GM21423 (cell line): Measurements from ENCODE around the gene DTX4.

Experiments used
- ATAC-seq: cut with Tn5 transposase; IDR thresholded peaks from one replicate; pipeline ENCODE4 v1.9.1; 2021; ENCODE audit warnings: mild to moderate bottlenecking, moderate library complexity; ENCODE audit not compliant: unreplicated experiment

DTX4 gene

GRCh38 chr11:59216641-59217564 is 45.0 kb downstream of the DTX4 start:
- peak; percentile 88 for ATAC-seq

- no peak for ATAC-seq
Observed at GRCh38 chr11:59218319-59218718, 46.4 kb downstream of the DTX4 start.

GRCh38 chr11:59218893-59219292 is 47.0 kb downstream of the DTX4 start:
- no peak for ATAC-seq

- no peak for ATAC-seq
Observed at GRCh38 chr11:59219836-59220235, 47.9 kb downstream of the DTX4 start.

GRCh38 chr11:59221441-59221840 is 49.5 kb downstream of the DTX4 start:
- no peak for ATAC-seq

- ATAC-seq, result no peak
Observed at GRCh38 chr11:59222464-59223060, 50.6 kb downstream of the DTX4 start.

GRCh38 chr11:59223177-59223576 is 51.2 kb downstream of the DTX4 start:
- no peak for ATAC-seq

- ATAC-seq, result no peak
Observed at GRCh38 chr11:59223611-59224010, 51.7 kb downstream of the DTX4 start.

- ATAC-seq, result no peak
Observed at GRCh38 chr11:59224351-59224928, 52.5 kb downstream of the DTX4 start.

- ATAC-seq, result no peak
Observed at GRCh38 chr11:59225017-59225416, 53.1 kb downstream of the DTX4 start.

- ATAC-seq, result no peak
Observed at GRCh38 chr11:59226396-59226795, 54.5 kb downstream of the DTX4 start.

GRCh38 chr11:59240322-59240721 is 68.4 kb downstream of the DTX4 start:
- ATAC-seq, result no peak

- no peak for ATAC-seq
Observed at GRCh38 chr11:59243633-59244032, 71.7 kb downstream of the DTX4 start.

- ATAC-seq, result no peak
Observed at GRCh38 chr11:59247531-59248227, 75.7 kb downstream of the DTX4 start.

- no peak for ATAC-seq
Observed at GRCh38 chr11:59249535-59249934, 77.6 kb downstream of the DTX4 start.

GRCh38 chr11:59253001-59253400 is 81.1 kb downstream of the DTX4 start:
- no peak for ATAC-seq

- ATAC-seq, result no peak
Observed at GRCh38 chr11:59254286-59254685, 82.4 kb downstream of the DTX4 start.

- ATAC-seq, result no peak
Observed at GRCh38 chr11:59255281-59255680, 83.3 kb downstream of the DTX4 start.
